ENCODE measurements around the gene GCLM. TPM values are rescaled to one million over a fixed set of nuclear protein-coding genes. Genes with fewer than 3 reads are reported as not detected.
"Not testable (repeated sequence)": the region's sequence is repeated elsewhere in the genome, so short reads cannot be mapped to it uniquely, and the experiment has no call there.

GCLM gene
- total and polyA plus RNA-seq, 2 donors, result 6.7 to 12.6 TPM

DNA sequence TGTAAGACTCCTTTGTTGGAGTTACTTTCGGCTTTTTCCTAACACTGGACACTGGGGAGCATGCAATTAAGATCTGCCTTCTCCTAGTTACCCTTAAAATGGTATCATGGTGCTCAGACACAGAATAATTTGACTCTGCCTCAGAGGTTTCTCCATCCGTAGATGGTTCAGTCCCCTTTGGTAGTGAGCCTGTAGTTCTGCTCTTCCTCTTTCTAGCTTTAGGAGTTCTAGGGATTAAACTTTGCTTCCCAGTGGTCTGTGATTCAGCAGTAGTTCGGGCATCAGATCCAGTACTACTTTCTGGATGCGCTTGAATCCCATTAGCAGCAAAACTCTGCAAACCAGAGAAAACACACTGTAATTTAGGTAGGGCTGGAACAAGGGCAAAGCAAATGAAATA is 31.7 kb downstream of the GCLM start:
- Histone ChIP-seq H3K4me3 (ENCODE audit: low read depth, low read length) (no peak overlapping the region), H3K27ac (ENCODE audit: low read depth) (no peak overlapping the region), H3K4me1 (ENCODE audit: insufficient read depth) (no peaks in the 10 kb centered on the region), H3K36me3 (ENCODE audit: insufficient read depth) (no peaks in the 10 kb centered on the region)
- no peak for DNase-seq (ENCODE audit: extremely low spot score)
- 88% methylated on average over 4 of the region's 4 CpGs for WGBS

DNA sequence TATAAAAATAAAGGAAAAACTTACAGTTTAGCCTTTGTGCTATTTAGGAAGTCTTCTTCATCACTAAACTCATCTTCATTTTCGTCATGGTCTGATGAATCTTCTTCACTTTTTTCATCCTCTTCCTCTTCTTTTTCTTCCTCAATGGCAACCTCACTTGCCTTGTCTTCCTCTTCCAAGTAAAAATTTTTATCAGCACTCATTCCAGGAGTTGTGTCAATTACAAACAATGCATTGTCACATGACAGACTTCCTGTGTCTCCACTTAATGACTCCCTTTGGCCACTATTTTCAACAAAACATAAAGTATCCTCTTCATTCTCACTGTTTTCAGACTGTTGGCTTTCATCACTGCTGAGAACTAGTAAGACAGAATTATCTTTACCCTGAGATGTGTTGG is 33.0 kb downstream of the GCLM start:
- Histone ChIP-seq H3K4me3 (ENCODE audit: low read depth, low read length) (no peak overlapping the region), H3K27ac (ENCODE audit: low read depth) (no peak overlapping the region), H3K36me3 (ENCODE audit: insufficient read depth) (peaks cover 4% of the 10 kb centered on the region), H3K4me1 (ENCODE audit: insufficient read depth) (no peaks in the 10 kb centered on the region)
- no peak for DNase-seq (ENCODE audit: extremely low spot score)
- WGBS, result 82% methylated on average over 1 of the region's 1 CpG

DNA sequence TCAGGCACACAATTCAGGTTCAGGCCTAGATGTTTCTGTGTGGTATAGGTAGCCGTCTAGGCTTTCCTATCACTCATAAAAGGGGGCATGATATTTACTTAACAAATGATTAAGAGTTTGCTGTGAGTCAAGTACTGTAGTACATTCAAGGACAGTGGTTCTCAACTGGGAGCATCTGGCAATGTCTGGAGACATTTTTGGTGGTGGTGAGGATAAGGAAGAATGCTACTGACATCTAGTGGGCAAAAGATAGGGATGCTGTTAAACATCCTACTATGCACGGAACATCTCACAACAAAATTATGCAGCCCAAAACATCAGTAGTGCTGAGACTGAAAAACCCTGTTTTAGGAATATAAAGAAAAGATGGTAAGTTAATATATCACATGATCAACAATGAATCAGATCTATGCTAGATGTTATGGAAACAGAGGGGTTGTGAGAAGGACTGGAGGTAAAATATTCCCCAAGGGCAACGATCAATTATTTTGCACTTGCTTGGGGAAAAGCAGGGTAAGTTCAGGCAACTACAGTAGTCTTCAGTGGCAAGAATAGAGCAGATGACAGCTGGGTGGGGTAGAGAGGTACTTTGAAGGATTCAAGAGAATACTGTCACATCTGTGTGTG is 35.1 kb downstream of the GCLM start:
- 70% methylated on average over 3 of the region's 3 CpGs for WGBS
- Histone ChIP-seq H3K4me3 (ENCODE audit: low read depth, low read length) (no peak overlapping the region), H3K36me3 (ENCODE audit: insufficient read depth) (peaks cover 5% of the 10 kb centered on the region), H3K4me1 (ENCODE audit: insufficient read depth) (no peaks in the 10 kb centered on the region), H3K27ac (ENCODE audit: low read depth) (no peak overlapping the region)
- DNase-seq (ENCODE audit: extremely low spot score), result no peak

DNA sequence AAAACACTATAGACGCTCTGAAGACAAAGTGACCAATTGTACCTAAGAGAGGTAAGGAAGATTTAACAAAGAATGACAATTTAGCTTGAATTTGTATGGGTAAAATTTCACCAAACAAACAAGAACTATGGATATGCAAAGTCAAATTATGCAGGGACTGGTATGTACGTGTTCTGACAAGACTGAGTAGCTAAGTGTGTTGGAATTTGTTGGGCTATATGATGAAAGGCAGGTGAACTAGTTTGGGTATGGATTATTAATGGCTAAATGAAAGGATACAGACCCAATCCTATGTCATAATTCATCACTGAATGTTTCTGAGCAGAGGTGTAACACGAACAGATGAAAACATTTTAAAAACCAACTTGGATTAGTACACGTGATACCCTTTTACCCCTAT is 37.9 kb downstream of the GCLM start:
- WGBS, result 81% methylated on average over 4 of the region's 4 CpGs
- H3K36me3 ChIP-seq (ENCODE audit: insufficient read depth), result peaks cover 6% of the 10 kb centered on the region
- H3K4me1 ChIP-seq (ENCODE audit: insufficient read depth), result no peaks in the 10 kb centered on the region
- H3K4me3 ChIP-seq (ENCODE audit: low read depth, low read length), result no peak overlapping the region
- no peak overlapping the region for H3K27ac ChIP-seq (ENCODE audit: low read depth)
- no peak for DNase-seq (ENCODE audit: extremely low spot score)

DNA sequence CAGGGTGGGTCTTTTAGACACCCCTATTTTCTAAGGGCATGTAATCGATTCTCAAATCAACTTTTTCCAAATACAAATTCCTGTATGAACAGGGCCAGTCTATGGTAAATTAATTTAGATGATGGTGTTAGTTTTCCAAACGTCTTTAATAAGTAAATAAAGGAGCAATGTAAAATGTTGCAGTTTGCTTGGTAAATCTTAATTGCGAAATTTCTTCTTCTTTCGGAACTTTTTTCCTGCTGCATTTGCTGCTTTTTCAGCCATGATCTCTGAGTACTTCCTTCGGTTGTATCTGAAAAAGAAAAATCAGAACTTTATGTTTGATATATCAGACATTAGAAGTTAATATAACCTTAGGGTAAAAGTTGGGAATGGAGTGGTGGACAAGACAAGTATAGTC is 39.6 kb downstream of the GCLM start:
- H3K4me1 ChIP-seq (ENCODE audit: insufficient read depth), result no peaks in the 10 kb centered on the region
- 93% methylated on average over 5 of the region's 5 CpGs for WGBS
- peaks cover 6% of the 10 kb centered on the region for H3K36me3 ChIP-seq (ENCODE audit: insufficient read depth)
- no peak for DNase-seq (ENCODE audit: extremely low spot score)
- H3K27ac ChIP-seq (ENCODE audit: low read depth), result no peak overlapping the region
- no peak overlapping the region for H3K4me3 ChIP-seq (ENCODE audit: low read depth, low read length)

DNA sequence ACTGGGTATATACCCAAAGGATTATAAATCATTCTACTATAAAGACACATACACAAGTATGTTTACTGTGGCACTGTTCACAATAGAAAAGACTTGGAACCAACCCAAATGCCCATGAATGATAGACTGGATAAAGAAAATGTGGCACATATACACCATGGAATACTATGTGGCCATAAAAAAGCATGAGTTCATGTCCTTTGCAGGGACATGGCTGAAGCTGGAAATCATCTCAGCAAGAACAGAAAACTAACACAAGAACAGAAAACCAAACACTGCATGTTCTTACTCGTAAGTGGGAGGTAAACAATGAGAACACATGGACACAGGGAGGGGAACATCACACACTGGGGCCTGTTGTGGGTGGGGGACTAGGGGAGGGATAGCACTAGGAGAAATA is 40.7 kb downstream of the GCLM start:
- H3K4me1 ChIP-seq (ENCODE audit: insufficient read depth); H3K27ac ChIP-seq (ENCODE audit: low read depth); H3K4me3 ChIP-seq (ENCODE audit: low read depth, low read length); DNase-seq (ENCODE audit: extremely low spot score); H3K36me3 ChIP-seq (ENCODE audit: insufficient read depth): not testable (repeated sequence)
- 88% methylated on average over 1 of the region's 1 CpG for WGBS

DNA sequence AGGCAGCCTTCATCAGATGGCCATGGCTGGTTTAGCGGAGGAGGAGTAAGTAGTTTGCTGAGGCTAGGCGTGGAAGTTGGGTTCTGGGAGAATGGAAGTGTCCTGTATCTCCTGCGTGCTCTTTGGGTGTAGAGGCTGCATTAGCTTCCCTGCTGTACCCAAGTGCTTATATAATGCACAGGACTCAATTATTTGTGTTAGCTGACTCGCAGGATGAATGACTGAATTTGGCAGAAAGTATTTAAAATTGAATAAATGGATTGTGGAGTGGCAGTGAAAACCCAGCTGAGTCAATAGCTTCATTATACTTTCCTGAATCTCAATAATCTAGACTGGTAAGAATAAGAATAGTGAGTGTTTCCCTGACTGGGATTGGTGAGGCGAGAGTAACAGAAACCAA is 44.0 kb downstream of the GCLM start:
- WGBS, result 92% methylated on average over 5 of the region's 5 CpGs
- H3K27ac ChIP-seq (ENCODE audit: low read depth), result no peak overlapping the region

DNA sequence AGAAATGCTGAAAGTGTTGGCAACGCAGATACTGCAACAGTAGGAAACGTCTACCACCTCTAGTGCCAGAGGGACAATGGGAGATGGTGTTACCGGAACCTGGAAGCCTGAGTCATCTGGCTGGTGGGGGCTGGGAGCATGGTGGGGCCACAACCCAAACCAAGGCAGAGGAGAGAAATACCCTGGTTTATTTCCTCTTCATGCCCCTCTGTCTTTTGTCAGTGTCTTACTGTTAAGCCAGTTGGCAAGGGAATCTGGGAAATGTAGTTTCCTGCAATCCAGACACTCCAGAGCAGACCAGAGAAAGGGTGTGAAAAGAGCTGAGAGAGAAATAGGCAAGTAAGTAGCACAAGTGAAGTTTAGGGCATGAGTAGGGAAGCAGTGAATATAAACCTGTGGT is 45.1 kb downstream of the GCLM start:
- no peak for DNase-seq (ENCODE audit: extremely low spot score)
- Histone ChIP-seq H3K4me3 (ENCODE audit: low read depth, low read length) (no peak overlapping the region), H3K36me3 (ENCODE audit: insufficient read depth) (peaks cover 1% of the 10 kb centered on the region), H3K27ac (ENCODE audit: low read depth) (no peak overlapping the region), H3K4me1 (ENCODE audit: insufficient read depth) (no peaks in the 10 kb centered on the region)
- 77% methylated on average over 3 of the region's 3 CpGs for WGBS

More for the DNA sequence above, 44.0 kb downstream of the GCLM start:
- no peak for DNase-seq (ENCODE audit: extremely low spot score)
- H3K36me3 ChIP-seq (ENCODE audit: insufficient read depth), result peaks cover 2% of the 10 kb centered on the region
- H3K4me1 ChIP-seq (ENCODE audit: insufficient read depth), result no peaks in the 10 kb centered on the region
- H3K4me3 ChIP-seq (ENCODE audit: low read depth, low read length), result no peak overlapping the region

DNA sequence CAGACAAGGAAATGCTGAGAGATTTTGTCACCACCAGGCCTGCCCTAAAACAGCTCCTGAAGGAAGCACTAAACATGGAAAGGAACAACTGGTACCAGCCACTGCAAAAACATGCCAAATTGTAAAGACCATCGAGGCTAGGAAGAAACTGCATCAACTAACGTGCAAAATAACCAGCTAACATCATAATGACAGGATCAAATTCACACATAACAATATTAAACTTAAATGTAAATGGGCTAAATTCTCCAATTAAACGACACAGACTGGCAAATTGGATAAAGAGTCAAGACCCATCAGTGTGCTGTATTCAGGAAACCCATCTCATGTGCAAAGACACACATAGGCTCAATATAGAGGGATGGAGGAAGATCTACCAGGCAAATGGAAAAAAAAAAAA is 51.6 kb downstream of the GCLM start:
- 76% methylated on average over 3 of the region's 3 CpGs for WGBS

DNA sequence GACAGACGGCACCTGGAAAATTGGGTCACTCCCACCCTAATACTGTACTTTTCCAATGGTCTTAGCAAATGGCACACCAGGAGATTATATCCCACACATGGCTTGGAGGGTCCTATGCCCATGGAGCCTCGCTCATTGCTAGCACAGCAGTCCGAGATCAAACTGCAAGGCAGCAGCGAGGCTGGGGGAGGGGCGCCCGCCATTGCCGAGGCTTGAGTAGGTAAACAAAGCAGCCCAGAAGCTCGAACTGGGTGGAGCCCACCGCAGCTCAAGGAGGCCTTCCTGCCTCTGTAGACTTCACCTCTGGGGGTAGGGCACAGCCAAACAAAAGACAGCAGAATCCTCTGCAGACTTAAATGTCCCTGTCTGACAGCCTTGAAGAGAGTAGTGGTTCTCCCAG is 53.2 kb downstream of the GCLM start:
- H3K36me3 ChIP-seq (ENCODE audit: insufficient read depth); H3K27ac ChIP-seq (ENCODE audit: low read depth); DNase-seq (ENCODE audit: extremely low spot score); H3K4me1 ChIP-seq (ENCODE audit: insufficient read depth); H3K4me3 ChIP-seq (ENCODE audit: low read depth, low read length): not testable (repeated sequence)
- WGBS, result 87% methylated on average over 9 of the region's 9 CpGs

More for the DNA sequence above, 51.6 kb downstream of the GCLM start:
- H3K36me3 ChIP-seq (ENCODE audit: insufficient read depth); H3K4me1 ChIP-seq (ENCODE audit: insufficient read depth); H3K27ac ChIP-seq (ENCODE audit: low read depth); H3K4me3 ChIP-seq (ENCODE audit: low read depth, low read length); DNase-seq (ENCODE audit: extremely low spot score): not testable (repeated sequence)

DNA sequence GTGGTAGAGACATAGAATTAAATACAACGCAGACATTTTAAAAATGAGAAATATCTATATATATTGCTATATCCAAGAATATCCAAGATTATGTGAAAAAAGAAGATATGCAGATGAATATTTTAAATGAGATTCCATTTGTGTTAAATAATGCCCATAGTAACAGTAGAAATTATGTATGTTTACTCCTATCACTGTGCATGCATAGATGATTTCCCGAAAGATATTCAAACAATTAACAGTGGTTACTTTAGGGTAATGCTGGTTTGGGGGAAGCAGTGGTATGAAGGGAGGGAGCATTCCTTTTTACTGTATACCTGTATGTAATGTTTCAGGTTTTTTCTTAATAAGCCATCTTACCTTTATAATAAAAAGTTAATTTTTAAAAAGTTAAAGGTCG is 55.3 kb downstream of the GCLM start:
- Histone ChIP-seq H3K4me1 (ENCODE audit: insufficient read depth) (no peaks in the 10 kb centered on the region), H3K27ac (ENCODE audit: low read depth) (no peak overlapping the region), H3K4me3 (ENCODE audit: low read depth, low read length) (no peak overlapping the region), H3K36me3 (ENCODE audit: insufficient read depth) (no peaks in the 10 kb centered on the region)
- no peak for DNase-seq (ENCODE audit: extremely low spot score)
- 91% methylated on average over 3 of the region's 3 CpGs for WGBS

DNA sequence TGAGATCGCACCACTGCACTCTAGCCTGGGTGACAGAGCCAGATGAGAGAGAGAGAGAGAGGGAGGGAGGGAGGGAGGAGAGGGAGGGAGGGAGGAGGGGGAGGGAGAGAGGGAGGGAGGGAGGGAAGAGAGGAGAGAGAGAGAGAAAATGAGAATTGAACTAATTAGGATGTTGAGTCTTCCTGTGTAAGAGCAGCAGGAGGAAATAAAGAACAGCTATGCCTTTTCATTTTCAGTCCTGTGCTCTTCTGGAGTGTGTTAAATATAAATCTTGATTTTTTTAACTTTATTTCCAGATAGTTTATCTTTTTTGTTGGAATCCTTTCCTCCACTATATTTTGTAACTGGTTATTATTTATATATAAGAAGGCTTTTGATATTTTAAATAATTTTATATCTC is 57.4 kb downstream of the GCLM start:
- Histone ChIP-seq H3K36me3 (ENCODE audit: insufficient read depth) (no peaks in the 10 kb centered on the region), H3K27ac (ENCODE audit: low read depth) (no peak overlapping the region), H3K4me3 (ENCODE audit: low read depth, low read length) (no peak overlapping the region), H3K4me1 (ENCODE audit: insufficient read depth) (no peaks in the 10 kb centered on the region)
- no peak for DNase-seq (ENCODE audit: extremely low spot score)
- WGBS, result 78% methylated on average over 1 of the region's 1 CpG

DNA sequence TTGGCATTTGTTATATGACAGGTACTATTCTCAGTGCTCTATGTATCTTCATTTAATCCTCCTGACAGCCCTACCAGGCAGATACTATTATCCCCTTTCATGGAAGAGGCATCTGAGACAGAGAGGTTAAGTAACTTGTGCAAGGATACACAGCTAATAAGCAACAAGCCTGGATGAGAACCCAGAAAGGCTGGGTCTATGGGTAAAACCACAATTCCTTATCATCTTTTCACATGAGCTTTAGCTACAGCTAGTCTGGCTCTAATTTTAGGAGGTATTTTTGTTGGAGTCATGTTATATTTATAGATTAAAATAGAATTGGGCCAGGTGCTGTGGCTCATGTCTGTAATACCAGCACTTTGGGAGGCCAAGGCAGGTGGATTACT is 57.9 kb downstream of the GCLM start:
- no peaks in the 10 kb centered on the region for H3K36me3 ChIP-seq (ENCODE audit: insufficient read depth)
- no peaks in the 10 kb centered on the region for H3K4me1 ChIP-seq (ENCODE audit: insufficient read depth)
- DNase-seq (ENCODE audit: extremely low spot score), result no peak
- H3K4me3 ChIP-seq (ENCODE audit: low read depth, low read length), result no peak overlapping the region
- no peak overlapping the region for H3K27ac ChIP-seq (ENCODE audit: low read depth)

DNA sequence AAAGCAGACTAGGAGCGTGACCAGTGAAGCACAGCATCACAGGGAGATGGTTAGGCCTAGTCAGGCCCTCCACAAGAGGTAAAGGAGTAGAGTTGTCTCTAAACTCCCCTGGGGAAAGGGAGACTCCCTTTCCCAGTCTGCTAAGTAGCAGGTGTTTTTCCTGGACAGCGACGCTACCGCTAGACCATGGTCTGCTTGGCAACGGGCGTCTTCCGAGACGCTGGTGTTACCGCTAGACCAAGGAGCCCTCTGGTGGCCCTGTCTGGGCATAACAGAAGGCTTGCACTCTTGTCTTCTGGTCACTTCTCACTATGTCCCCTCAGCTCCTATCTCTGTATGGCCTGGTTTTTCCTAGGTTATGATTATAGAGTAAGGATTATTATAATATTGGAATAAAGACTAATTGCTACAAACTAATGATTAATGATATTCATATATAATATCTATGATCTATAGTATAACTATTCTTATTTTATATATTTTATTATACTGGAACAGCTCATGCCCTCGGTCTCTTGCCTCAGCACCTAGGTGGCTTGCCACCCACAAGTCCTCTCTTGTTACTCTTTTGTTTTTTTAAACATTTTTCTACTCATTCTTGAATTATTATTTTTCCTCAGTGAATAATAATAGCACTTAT is 58.4 kb downstream of the GCLM start:
- not testable (repeated sequence) for H3K4me1 ChIP-seq (ENCODE audit: insufficient read depth); H3K36me3 ChIP-seq (ENCODE audit: insufficient read depth); H3K27ac ChIP-seq (ENCODE audit: low read depth); DNase-seq (ENCODE audit: extremely low spot score); H3K4me3 ChIP-seq (ENCODE audit: low read depth, low read length)
- WGBS, result 31% methylated on average over 10 of the region's 10 CpGs

Measured in urinary bladder (tissue), 4 donors.